Heart left ventricle (tissue), 13 donors: ENCODE data around the gene RPS6KA2.

ENCODE experiments used
- POLR2A ChIP-seq, 2 donors: fragments of 450-650 bp; IDR thresholded peaks; one replicate each; pipeline ENCODE4 v1.6.1; 2017; ENCODE audit warnings: antibody characterized with exemption in 2 of 2, mild to moderate bottlenecking in 2 of 2, moderate library complexity in 2 of 2
- TF ChIP-seq, protein P1 (sequence below), 12 donors: fragments of 200-600 bp; sonication (generic) in 4 of 12; IDR thresholded peaks; one replicate each; pipeline versions ENCODE4 v1.5.0 to v1.8.0; 2018 to 2022; ENCODE audit warnings: antibody characterized with exemption in 12 of 12, mild to moderate bottlenecking in 5 of 12
- donor health status: ischemic (EF 13 %, LVEDD 7.1; RV severe dilation, severe dysfunction).
- donor health status: DM: no; HTN: yes; CAD: no.
- donor health status: DM: no; HTN: no; CAD: no.
- donor health status: ischemic (EF 25% LVEDD 6.9; RV normal size, moderate dysfunction).
- donor health status: ischemic (EF 25% LVEDD 5.7; RV mildly dilated, moderate dysfunction).
- donor health status: ischemic (EF 35%, LVEDD 5.7; RV mildly dilated, moderate dysfunction).
- donor health status: nonischemic (EF 11% LVEDD 7.7; RV severe dilation, severe dysfunction).
- donor health status: DM: yes; HTN: yes; CAD: no.
- donor health status: PGD.
- donor health status: ischemic (EF 29% LVEDD 5.4; RV normal size, mild dysfunction).
- donor health status: nonischemic (EF 23%, LVEDD 6.1; RV moderate dilation, normal function).

DNA sequence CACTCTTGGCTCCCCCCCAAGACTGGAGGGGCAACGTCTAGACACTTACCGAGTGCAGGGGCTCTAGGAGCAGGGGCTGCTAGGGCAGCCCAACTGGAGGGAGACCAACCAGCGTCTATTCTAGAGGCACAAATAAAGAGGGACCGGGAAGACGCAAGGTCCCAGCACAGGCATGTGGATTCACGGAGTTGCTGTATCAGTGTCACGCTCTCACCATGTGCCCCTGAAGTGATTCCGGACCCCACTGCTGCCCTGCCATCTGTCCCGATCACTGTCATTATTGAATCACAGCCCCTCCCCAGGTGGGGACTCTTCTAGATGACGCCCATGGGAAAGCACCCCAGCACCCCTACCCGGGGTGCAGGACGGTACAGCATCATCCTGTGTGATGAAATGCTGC is 94.7 kb downstream of the RPS6KA2 start:
- TF ChIP-seq, protein P1, sequence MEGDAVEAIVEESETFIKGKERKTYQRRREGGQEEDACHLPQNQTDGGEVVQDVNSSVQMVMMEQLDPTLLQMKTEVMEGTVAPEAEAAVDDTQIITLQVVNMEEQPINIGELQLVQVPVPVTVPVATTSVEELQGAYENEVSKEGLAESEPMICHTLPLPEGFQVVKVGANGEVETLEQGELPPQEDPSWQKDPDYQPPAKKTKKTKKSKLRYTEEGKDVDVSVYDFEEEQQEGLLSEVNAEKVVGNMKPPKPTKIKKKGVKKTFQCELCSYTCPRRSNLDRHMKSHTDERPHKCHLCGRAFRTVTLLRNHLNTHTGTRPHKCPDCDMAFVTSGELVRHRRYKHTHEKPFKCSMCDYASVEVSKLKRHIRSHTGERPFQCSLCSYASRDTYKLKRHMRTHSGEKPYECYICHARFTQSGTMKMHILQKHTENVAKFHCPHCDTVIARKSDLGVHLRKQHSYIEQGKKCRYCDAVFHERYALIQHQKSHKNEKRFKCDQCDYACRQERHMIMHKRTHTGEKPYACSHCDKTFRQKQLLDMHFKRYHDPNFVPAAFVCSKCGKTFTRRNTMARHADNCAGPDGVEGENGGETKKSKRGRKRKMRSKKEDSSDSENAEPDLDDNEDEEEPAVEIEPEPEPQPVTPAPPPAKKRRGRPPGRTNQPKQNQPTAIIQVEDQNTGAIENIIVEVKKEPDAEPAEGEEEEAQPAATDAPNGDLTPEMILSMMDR (IDR thresholded peaks at IDR 0.05), result no peak
- no peak for TF ChIP-seq POLR2A (IDR thresholded peaks at IDR 0.05)
